Measurements from ENCODE around the gene SCAF8. TPM values are rescaled to one million over a fixed set of nuclear protein-coding genes. Genes with fewer than 3 reads are reported as not detected.

The SCAF8 gene
- total and polyA plus RNA-seq, 2 experiments from 2014 or later, result 10.3 to 22.3 TPM

GRCh38 chr6:154731296-154732218 lies 1.7 kb upstream of the SCAF8 start:
- no peaks in the 10 kb centered on the region for H3K36me3 ChIP-seq (ENCODE audit: low read depth)
- H3K27ac ChIP-seq, result no peak overlapping the region
- H2AFZ ChIP-seq, result peak overlapping the region; percentile 95; the same call in 1 of the 2 replicates
- H3K9me3 ChIP-seq (ENCODE audit: low read depth), result no peaks in the 10 kb centered on the region
- H3F3A ChIP-seq (ENCODE audit: insufficient read depth), result peaks cover 21% of the 10 kb centered on the region
- no peaks in the 10 kb centered on the region for H3K27me3 ChIP-seq (replicated peaks; ENCODE audit: insufficient read depth)
- H4K20me1 ChIP-seq (ENCODE audit: insufficient read depth), result no peaks in the 10 kb centered on the region
- peaks cover 14% of the 10 kb centered on the region for H3K4me1 ChIP-seq (ENCODE audit: insufficient read depth)
- DNase-seq, result no peak
- H3K4me2 ChIP-seq (ENCODE audit: unreplicated experiment), result no peak overlapping the region
- TF ChIP-seq EZH2phosphoT487 (IDR thresholded peaks at IDR 0.05; ENCODE audit: insufficient read depth, low read depth) (no peak), EZH2 (IDR thresholded peaks at IDR 0.05; ENCODE audit: insufficient read depth, poor library complexity, severe bottlenecking) (no peak)
- no peaks in the 10 kb centered on the region for H3K9me2 ChIP-seq (ENCODE audit: insufficient read depth)
- no peak overlapping the region for H3K4me3 ChIP-seq
- H3K9ac ChIP-seq, result no peak overlapping the region
- 97 to 98% methylated on average over 24 of the region's 24 CpGs for WGBS, 2 experiments (ENCODE audit: low coverage in 1 of 2, low lambda C conversion rate in 2 of 2, missing lambda C conversion rate in 2 of 2)
- in situ Hi-C loops (cut with MboI), result no loop called here
- peaks cover 25% of the 10 kb centered on the region for H3K79me2 ChIP-seq (ENCODE audit: insufficient read depth)

DNA sequence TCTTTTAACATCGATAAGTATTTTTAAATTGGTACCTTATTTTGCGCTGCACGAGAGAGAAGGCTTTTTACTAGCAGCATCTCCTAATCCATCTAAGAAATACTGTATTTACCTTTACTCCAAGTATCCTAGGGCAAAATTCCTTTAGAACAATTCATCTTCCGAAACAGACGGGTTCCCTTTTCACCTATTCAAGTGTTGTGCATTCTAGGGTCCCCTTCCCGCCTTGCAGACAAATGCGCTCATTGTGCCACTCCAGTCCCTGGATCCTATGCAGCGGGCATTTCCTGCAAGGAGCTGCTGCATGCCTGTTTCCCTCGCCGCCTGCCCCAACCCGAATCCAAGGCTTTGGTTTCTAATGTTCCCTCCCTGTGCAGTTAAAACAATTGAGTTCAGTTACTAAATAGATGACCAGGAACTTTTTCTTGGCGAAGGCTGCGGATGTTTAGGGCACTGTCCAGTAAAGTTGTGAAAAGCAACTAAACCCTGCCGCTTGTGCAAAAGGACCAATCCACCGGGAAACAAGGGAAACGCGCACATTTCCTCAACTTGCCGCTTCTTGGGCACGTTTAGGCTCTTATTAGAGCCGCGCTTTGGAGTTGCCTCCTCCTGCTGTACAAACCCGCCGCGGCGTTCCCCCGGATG lies 556 bp upstream of the SCAF8 start:
- H2AFZ ChIP-seq, result peak overlapping the region; percentile 95
- peak overlapping the region; percentile 93 for H3K4me3 ChIP-seq
- no peaks in the 10 kb centered on the region for H3K36me3 ChIP-seq (ENCODE audit: low read depth)
- H3K9ac ChIP-seq, result peak overlapping the region; percentile 98
- no peaks in the 10 kb centered on the region for H4K20me1 ChIP-seq (ENCODE audit: insufficient read depth)
- TF ChIP-seq EZH2 (IDR thresholded peaks at IDR 0.05; ENCODE audit: insufficient read depth, poor library complexity, severe bottlenecking) (no peak), EZH2phosphoT487 (IDR thresholded peaks at IDR 0.05; ENCODE audit: insufficient read depth, low read depth) (no peak)
- H3F3A ChIP-seq (ENCODE audit: insufficient read depth), result peaks cover 21% of the 10 kb centered on the region
- H3K79me2 ChIP-seq (ENCODE audit: insufficient read depth), result peaks cover 36% of the 10 kb centered on the region
- peak; percentile 76 for DNase-seq
- H3K27ac ChIP-seq, result peak overlapping the region; percentile 93
- peaks cover 19% of the 10 kb centered on the region for H3K4me1 ChIP-seq (ENCODE audit: insufficient read depth)
- no peaks in the 10 kb centered on the region for H3K27me3 ChIP-seq (replicated peaks; ENCODE audit: insufficient read depth)
- no peaks in the 10 kb centered on the region for H3K9me3 ChIP-seq (ENCODE audit: low read depth)
- 9 to 10% methylated on average over 24 to 25 of the region's 26 CpGs for WGBS, 2 experiments (ENCODE audit: low coverage in 1 of 2, low lambda C conversion rate in 2 of 2, missing lambda C conversion rate in 2 of 2)
- H3K4me2 ChIP-seq (ENCODE audit: unreplicated experiment), result peak overlapping the region; percentile 93
- in situ Hi-C loops (cut with MboI), result no loop called here
- no peaks in the 10 kb centered on the region for H3K9me2 ChIP-seq (ENCODE audit: insufficient read depth)

DNA sequence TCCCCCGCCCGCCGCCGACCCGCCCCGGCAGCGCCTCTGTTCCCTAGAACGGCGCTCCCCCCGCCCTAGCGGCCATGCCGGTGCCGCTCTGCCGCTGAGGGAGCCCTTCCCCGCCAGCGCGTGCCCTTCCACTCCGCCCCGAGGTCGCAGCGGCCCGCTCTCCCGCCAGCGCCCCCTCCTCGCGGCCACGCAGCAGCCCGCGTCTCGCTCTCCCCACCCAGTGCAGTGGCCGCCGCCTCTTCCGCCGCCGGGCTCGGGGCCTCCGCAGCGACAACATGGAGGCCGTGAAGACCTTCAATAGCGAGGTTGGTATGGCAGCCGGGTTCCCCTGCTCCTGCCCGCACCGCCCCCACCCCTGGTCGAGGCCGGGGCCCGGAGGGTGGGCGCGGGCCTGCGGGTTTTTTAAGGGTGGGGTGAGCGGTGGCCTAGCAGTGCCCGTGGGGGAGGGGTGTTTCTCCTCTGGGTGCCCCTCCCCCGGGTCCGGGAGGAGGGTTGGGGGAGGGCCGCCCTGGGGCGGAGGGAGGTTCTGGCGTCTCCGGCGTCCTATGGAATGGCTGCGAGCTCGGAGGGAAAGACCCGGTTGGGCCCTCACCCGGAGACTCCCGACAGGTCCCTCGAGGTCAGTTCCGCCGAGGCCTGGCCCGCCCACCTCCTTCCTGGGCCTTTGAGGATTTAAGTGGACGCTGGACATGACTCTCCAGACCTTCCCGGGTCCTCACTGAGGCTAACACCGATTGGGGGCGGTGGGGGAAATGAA lies 588 bp downstream of the SCAF8 start:
- 0 to 1% methylated on average over 19 to 45 of the region's 71 CpGs for WGBS, 2 experiments (ENCODE audit: low coverage in 1 of 2, low lambda C conversion rate in 2 of 2, missing lambda C conversion rate in 2 of 2)
- Histone ChIP-seq H3K9ac (peak overlapping the region; percentile 98), H3K79me2 (ENCODE audit: insufficient read depth) (peaks cover 47% of the 10 kb centered on the region), H2AFZ (peak overlapping the region; percentile 95), H3K9me3 (ENCODE audit: low read depth) (no peaks in the 10 kb centered on the region), H3K4me1 (ENCODE audit: insufficient read depth) (peaks cover 26% of the 10 kb centered on the region), H3K27ac (peak overlapping the region; percentile 93), H3F3A (ENCODE audit: insufficient read depth) (peaks cover 21% of the 10 kb centered on the region), H3K4me2 (ENCODE audit: unreplicated experiment) (peak overlapping the region; percentile 82), H3K36me3 (ENCODE audit: low read depth) (no peaks in the 10 kb centered on the region), H3K4me3 (peak overlapping the region; percentile 93), H4K20me1 (ENCODE audit: insufficient read depth) (no peaks in the 10 kb centered on the region; the same call in 1 of the 2 replicates), H3K27me3 (replicated peaks; ENCODE audit: insufficient read depth) (no peaks in the 10 kb centered on the region), H3K9me2 (ENCODE audit: insufficient read depth) (no peaks in the 10 kb centered on the region)
- TF ChIP-seq EZH2phosphoT487 (IDR thresholded peaks at IDR 0.05; ENCODE audit: insufficient read depth, low read depth) (no peak), EZH2 (IDR thresholded peaks at IDR 0.05; ENCODE audit: insufficient read depth, poor library complexity, severe bottlenecking) (no peak)
- DNase-seq, result peak; percentile 99
- in situ Hi-C loops (cut with MboI), result no loop called here
